ENCODE measurements around the gene FMNL2. TPM values are rescaled to one million over a fixed set of nuclear protein-coding genes. Genes with fewer than 3 reads are reported as not detected.

Gene FMNL2
- total RNA-seq, 1 experiment from 2014 or later, result 33.6 TPM

DNA sequence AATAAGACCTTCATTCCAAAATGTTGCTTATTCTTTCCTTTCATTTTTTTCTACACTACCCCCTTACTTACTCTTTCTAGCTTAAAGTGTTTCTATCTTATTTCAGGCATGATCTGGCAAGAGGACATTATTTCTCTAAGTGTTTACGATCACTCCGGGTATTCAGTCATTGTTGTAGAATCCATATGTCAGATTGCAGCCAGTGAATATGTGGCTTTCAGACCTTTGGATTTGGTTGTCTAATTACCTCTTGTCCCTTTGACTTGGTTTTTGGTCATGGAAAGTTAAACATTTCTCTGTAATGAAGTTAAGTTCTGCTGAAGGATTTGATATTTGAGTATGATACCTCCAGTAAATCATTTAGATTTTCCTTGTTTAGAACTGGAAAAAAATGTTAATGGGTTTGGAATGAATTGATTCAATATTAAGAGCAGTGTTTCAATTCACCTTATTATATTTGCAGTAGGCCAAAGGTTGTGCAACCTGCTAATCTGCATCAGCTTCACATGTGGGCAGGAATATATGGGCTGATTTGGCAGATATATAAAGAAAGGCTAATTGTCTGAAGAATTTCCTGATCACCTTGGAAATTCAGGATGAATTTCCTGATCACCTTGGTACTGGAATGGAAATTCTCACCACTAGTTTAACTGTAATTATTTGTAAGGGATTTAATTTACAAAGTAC is 227.4 kb downstream of the FMNL2 start:
- Histone ChIP-seq H2BK120ac (ENCODE audit: low read depth, low read length, poor library complexity, severe bottlenecking) (no peak overlapping the region), H3K9ac (ENCODE audit: extremely low read depth, insufficient read length, low read length) (no peak overlapping the region), H4K8ac (replicated peaks; ENCODE audit: insufficient read length, low read depth, low read length) (no peak overlapping the region), H3K9me3 (ENCODE audit: control insufficient read depth, low read depth, low read length) (no peaks in the 10 kb centered on the region), H3K14ac (ENCODE audit: insufficient read depth, low read length) (no peak overlapping the region), H3K18ac (ENCODE audit: insufficient read length, low read depth, low read length) (no peak overlapping the region), H2BK20ac (ENCODE audit: low read depth, low read length, poor library complexity, severe bottlenecking) (no peak overlapping the region), H4K5ac (ENCODE audit: insufficient read length, low read depth, low read length) (no peak overlapping the region), H3K23me2 (ENCODE audit: insufficient read length, low read depth, low read length, poor library complexity, severe bottlenecking) (no peaks in the 10 kb centered on the region), H3K23ac (ENCODE audit: insufficient read length, low read depth, low read length) (no peak overlapping the region), H2BK15ac (ENCODE audit: low read depth, low read length) (no peak overlapping the region), H2AFZ (ENCODE audit: low read length) (no peak overlapping the region), H3K4ac (ENCODE audit: low read depth, low read length) (no peak overlapping the region), H2BK5ac (ENCODE audit: insufficient read length, low read length) (no peak overlapping the region), H3K56ac (ENCODE audit: insufficient read length, low read depth, low read length) (no peak overlapping the region), H4K91ac (ENCODE audit: insufficient read length, low read depth, low read length) (no peak overlapping the region), H3K4me1 (ENCODE audit: insufficient read depth, low read length) (no peaks in the 10 kb centered on the region), H3K79me2 (ENCODE audit: insufficient read depth, low read length) (no peaks in the 10 kb centered on the region; the same call in 1 of the 2 replicates), H4K20me1 (ENCODE audit: control insufficient read depth, insufficient read depth, insufficient read length) (no peaks in the 10 kb centered on the region), H2BK12ac (ENCODE audit: insufficient read length, low read depth, low read length) (no peak overlapping the region), H3K4me2 (ENCODE audit: insufficient read depth, insufficient read length, low read length) (no peak overlapping the region), H3K27ac (ENCODE audit: insufficient read length, low read depth, low read length) (no peak overlapping the region), H2AK5ac (ENCODE audit: insufficient read length, low read length) (no peak overlapping the region), H3T11ph (ENCODE audit: low read length) (no peak overlapping the region), H3K27me3 (ENCODE audit: insufficient read depth, low read length) (no peaks in the 10 kb centered on the region), H3K79me1 (ENCODE audit: insufficient read depth, low read depth, low read length, poor library complexity, severe bottlenecking) (no peaks in the 10 kb centered on the region)
- no CpG with 5 or more reads among the region's 2 CpGs for WGBS (ENCODE audit: extremely low coverage, insufficient read length, low lambda C conversion rate)
- TF ChIP-seq, protein P1, sequence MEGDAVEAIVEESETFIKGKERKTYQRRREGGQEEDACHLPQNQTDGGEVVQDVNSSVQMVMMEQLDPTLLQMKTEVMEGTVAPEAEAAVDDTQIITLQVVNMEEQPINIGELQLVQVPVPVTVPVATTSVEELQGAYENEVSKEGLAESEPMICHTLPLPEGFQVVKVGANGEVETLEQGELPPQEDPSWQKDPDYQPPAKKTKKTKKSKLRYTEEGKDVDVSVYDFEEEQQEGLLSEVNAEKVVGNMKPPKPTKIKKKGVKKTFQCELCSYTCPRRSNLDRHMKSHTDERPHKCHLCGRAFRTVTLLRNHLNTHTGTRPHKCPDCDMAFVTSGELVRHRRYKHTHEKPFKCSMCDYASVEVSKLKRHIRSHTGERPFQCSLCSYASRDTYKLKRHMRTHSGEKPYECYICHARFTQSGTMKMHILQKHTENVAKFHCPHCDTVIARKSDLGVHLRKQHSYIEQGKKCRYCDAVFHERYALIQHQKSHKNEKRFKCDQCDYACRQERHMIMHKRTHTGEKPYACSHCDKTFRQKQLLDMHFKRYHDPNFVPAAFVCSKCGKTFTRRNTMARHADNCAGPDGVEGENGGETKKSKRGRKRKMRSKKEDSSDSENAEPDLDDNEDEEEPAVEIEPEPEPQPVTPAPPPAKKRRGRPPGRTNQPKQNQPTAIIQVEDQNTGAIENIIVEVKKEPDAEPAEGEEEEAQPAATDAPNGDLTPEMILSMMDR (conservative IDR thresholded peaks at IDR 0.05), result no peak
- H3K9me3 Mint-ChIP-seq, result no peaks in the 10 kb centered on the region
- no peak overlapping the region for H3K4me3 Mint-ChIP-seq
- H3K36me3 Mint-ChIP-seq (ENCODE audit: insufficient read depth in 1 of 3, low read depth in 3 of 3), result peaks cover 11 to 39% (median 32%) of the 10 kb centered on the region in 3 experiments; a peak in 6 of 7 replicates
- H3K27me3 Mint-ChIP-seq (ENCODE audit: low read depth), result no peaks in the 10 kb centered on the region
- H3K27ac Mint-ChIP-seq, result no peak overlapping the region
- H3K4me1 Mint-ChIP-seq, result peaks cover 3 to 5% of the 10 kb centered on the region in 2 experiments; a peak in 1 of 4 replicates
- no peak for DNase-seq

Data from H9 (cell line).